ENCODE data around the gene MKNK1.

MKNK1 gene

GRCh38 chr1:46549697-46550681 lies 54.1 kb downstream of the MKNK1 start:
- no peaks in the 10 kb centered on the region for H3K4me1 ChIP-seq (ENCODE audit: control insufficient read depth, insufficient read depth, low read length)
- ChIA-PET POLR2A (no interaction called here), CTCF (interaction anchor here (0.7 to 5.8 kb wide), 7 partner anchors 14 to 175 kb away, joined by 3 to 64 read pairs (median 10); a partner anchor contains a TSS)
- no peaks in the 10 kb centered on the region for H3K36me3 ChIP-seq (ENCODE audit: control insufficient read depth in 2 of 2, insufficient read depth in 1 of 2, low read length in 2 of 2)
- H3K9me3 ChIP-seq (ENCODE audit: control insufficient read depth, insufficient read depth, low read depth, low read length), result no peaks in the 10 kb centered on the region
- H3K27ac ChIP-seq (ENCODE audit: extremely low read depth, low read depth, low read length), result no peak overlapping the region
- H3K4me3 ChIP-seq (ENCODE audit: low read depth, low read length), result no peak overlapping the region
- TF ChIP-seq ZNF324 (tag by site-specific recombination; IDR thresholded peaks at IDR 0.05) (no peak), ZNF157 (tag by site-specific recombination; IDR thresholded peaks at IDR 0.05) (no peak), ZNF114 (tag by site-specific recombination; IDR thresholded peaks at IDR 0.05) (no peak), ZNF354C (tag by site-specific recombination; IDR thresholded peaks at IDR 0.05; ENCODE audit: borderline replicate concordance, low read depth) (no peak), ZFHX2 (tag by site-specific recombination; conservative IDR thresholded peaks at IDR 0.05) (peak; percentile 69), PRDM4 (tag by site-specific recombination; IDR thresholded peaks at IDR 0.05) (no peak), PBX3 (CRISPR knock-in tag; IDR thresholded peaks at IDR 0.05) (no peak), MEIS1 (CRISPR knock-in tag; IDR thresholded peaks at IDR 0.05; ENCODE audit: borderline replicate concordance) (no peak), GLIS2 (tag by site-specific recombination; IDR thresholded peaks at IDR 0.05) (peak; percentile 31; the same call in 1 of the 2 replicates), EGR2 (tag by site-specific recombination; IDR thresholded peaks at IDR 0.05; ENCODE audit: low read depth) (peak; percentile 28; the same call in 1 of the 2 replicates), ZNF394 (tag by site-specific recombination; IDR thresholded peaks at IDR 0.05; ENCODE audit: borderline replicate concordance) (no peak)

DNA sequence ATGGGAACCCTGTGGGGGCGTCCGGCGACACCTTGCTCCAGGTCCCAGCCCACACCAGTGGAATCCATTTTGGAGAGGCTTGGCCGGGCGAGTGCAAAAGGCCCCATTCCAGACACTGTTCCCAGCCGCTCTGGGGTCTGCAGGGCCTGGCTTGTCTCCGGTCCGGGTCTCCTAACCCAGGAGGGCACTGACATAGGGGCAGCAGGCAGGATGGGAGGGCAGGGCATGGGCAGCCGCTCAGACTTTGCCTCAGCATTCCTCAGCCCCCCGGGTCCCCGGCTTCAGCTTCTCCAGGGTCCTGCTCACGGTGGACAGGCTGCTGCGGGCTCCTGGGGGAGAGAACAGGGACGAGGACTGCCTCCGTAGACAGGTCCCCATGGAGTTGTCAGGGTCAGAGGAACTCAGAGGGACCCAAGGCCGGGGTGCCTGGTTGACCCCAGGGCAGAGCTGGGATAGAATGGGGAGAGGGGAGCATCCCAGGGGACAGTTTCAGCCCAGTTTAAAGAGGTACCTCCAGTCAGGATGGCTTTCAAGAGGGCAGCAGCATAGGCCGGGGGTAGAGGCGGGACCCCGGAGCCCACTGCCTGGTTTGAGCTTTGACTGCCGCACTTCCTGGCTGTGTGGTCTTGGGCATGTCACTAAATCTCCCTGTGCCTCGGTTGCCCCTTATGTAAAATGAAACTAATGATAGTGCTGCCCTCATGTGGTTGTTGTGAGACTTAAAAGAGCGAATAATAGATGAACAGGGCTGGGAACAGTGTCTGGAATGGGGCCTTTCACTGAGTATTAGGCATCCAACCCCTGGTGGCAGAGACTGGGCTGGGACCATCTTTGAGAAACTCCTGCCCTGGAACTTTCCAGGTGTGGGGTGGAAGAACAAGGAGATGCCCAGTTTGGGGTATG lies 56.3 kb downstream of the MKNK1 start:
- H3K36me3 ChIP-seq (ENCODE audit: control insufficient read depth in 2 of 2, insufficient read depth in 1 of 2, low read length in 2 of 2), result no peaks in the 10 kb centered on the region
- TF ChIP-seq ZNF529 (tag by site-specific recombination; IDR thresholded peaks at IDR 0.05; ENCODE audit: insufficient replicate concordance), result no peak
- TF ChIP-seq ZNF202 (tag by site-specific recombination; IDR thresholded peaks at IDR 0.05; ENCODE audit: borderline replicate concordance), result no peak
- no peak for TF ChIP-seq ATF2 (tag by site-specific recombination; IDR thresholded peaks at IDR 0.05; ENCODE audit: low read depth)
- TF ChIP-seq ZNF654 (tag by site-specific recombination; IDR thresholded peaks at IDR 0.05; ENCODE audit: low read depth), result peak; percentile 60
- TF ChIP-seq, protein P1, sequence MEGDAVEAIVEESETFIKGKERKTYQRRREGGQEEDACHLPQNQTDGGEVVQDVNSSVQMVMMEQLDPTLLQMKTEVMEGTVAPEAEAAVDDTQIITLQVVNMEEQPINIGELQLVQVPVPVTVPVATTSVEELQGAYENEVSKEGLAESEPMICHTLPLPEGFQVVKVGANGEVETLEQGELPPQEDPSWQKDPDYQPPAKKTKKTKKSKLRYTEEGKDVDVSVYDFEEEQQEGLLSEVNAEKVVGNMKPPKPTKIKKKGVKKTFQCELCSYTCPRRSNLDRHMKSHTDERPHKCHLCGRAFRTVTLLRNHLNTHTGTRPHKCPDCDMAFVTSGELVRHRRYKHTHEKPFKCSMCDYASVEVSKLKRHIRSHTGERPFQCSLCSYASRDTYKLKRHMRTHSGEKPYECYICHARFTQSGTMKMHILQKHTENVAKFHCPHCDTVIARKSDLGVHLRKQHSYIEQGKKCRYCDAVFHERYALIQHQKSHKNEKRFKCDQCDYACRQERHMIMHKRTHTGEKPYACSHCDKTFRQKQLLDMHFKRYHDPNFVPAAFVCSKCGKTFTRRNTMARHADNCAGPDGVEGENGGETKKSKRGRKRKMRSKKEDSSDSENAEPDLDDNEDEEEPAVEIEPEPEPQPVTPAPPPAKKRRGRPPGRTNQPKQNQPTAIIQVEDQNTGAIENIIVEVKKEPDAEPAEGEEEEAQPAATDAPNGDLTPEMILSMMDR (tag by site-specific recombination; IDR thresholded peaks at IDR 0.05), result peak; percentile 33; the same call in 1 of the 2 replicates
- H3K27ac ChIP-seq (ENCODE audit: extremely low read depth, low read depth, low read length), result no peak overlapping the region
- CTCF ChIA-PET, result interaction anchor here (0.6 to 5.8 kb wide), 28 partner anchors 12 to 1178 kb away, joined by 3 to 64 read pairs (median 4); partner anchors contain the start of gene ATPAF1
- H3K4me1 ChIP-seq (ENCODE audit: control insufficient read depth, insufficient read depth, low read length), result no peaks in the 10 kb centered on the region
- POLR2A ChIA-PET, result interaction anchor here (0.7 kb wide), 1 partner anchor 12 kb away, joined by 3 read pairs; a partner anchor contains a TSS
- H3K4me3 ChIP-seq (ENCODE audit: low read depth, low read length), result no peak overlapping the region
- no peaks in the 10 kb centered on the region for H3K9me3 ChIP-seq (ENCODE audit: control insufficient read depth, insufficient read depth, low read depth, low read length)

All from HEK293 (cell line).